Thymus (tissue), 11 donors: Measurements from ENCODE around the gene PGAM5. TPM values are rescaled to one million over a fixed set of nuclear protein-coding genes. Genes with fewer than 3 reads are reported as not detected.

Experiments used
- DNase-seq, 9 donors: peaks; one replicate each; pipeline ENCODE4 v3.0.0-alpha.2; 2013; ENCODE audit warnings: low spot score in 9 of 9, low read depth in 6 of 9, missing footprints in 1 of 9
- H3K27ac ChIP-seq, 2 donors: one replicate each; pipeline ENCODE4 v1.5.1; 2013; ENCODE audit warnings: control low read depth in 1 of 2, low read depth in 1 of 2, low read length in 1 of 2, mild to moderate bottlenecking in 1 of 2, moderate library complexity in 1 of 2
- H3K27me3 ChIP-seq, 2 donors: one replicate each; pipeline ENCODE4 v1.5.1; 2013; ENCODE audit warnings: low read length in 1 of 2; ENCODE audit not compliant: control insufficient read depth in 2 of 2, insufficient read depth in 1 of 2
- H3K36me3 ChIP-seq, 2 donors: one replicate each; pipeline ENCODE4 v1.5.1; 2013; ENCODE audit warnings: low read length in 1 of 2, mild to moderate bottlenecking in 1 of 2, moderate library complexity in 1 of 2; ENCODE audit not compliant: control insufficient read depth in 2 of 2, insufficient read depth in 2 of 2
- H3K4me1 ChIP-seq, 2 donors: one replicate each; pipeline ENCODE4 v1.5.1; 2013; ENCODE audit warnings: low read length in 2 of 2; ENCODE audit not compliant: control insufficient read depth in 2 of 2, insufficient read depth in 2 of 2
- H3K4me3 ChIP-seq, 2 donors: one replicate each; pipeline ENCODE4 v1.5.1; 2013; ENCODE audit warnings: low read length in 2 of 2, control low read depth in 1 of 2, mild to moderate bottlenecking in 1 of 2
- H3K9me3 ChIP-seq, 2 donors: one replicate each; pipeline ENCODE4 v1.5.1; 2013; ENCODE audit warnings: low read length in 1 of 2, mild to moderate bottlenecking in 1 of 2; ENCODE audit not compliant: control insufficient read depth in 2 of 2, insufficient read depth in 1 of 2
- WGBS: extraction: QIAGEN DNeasy Blood & Tissue Kit; methylation state at CpG from one replicate; pipeline ENCODE4 v1.1.7; 2013; 5-methylcytosine and 5-hydroxymethylcytosine counted together
- polyA plus RNA-seq: library from polyadenylated mRNA; stranded (reverse); fragments of 200-250 nt; gene quantifications from one replicate; pipeline ENCODE4 v1.2.3, GENCODE V29; 2013
- total RNA-seq: library from RNA; stranded (reverse); fragments of 120-200 nt; gene quantifications from one replicate; pipeline ENCODE4 v1.2.4, GENCODE V29; 2013
- donor health status: healthy.

PGAM5 gene
- total and polyA plus RNA-seq, 2 donors, result 17.4 to 31.6 TPM

DNA sequence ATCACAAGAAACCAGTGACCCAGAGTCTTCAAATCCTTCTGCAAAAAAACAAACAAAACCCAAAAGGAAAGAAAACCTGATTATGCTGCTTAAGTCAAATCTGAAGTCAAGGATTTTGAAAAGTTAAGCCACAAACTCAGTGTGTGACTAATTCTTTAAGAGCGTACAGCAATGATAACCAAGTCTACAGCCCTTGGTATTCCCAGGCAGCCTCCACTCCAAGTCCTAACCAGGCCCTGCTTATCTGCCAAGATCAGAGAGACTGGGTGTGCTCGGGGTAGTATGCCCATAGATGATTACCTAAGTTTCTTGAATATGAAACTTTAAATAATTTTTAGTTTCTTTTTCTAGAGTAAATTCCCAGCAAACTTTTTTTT, 13.1 kb downstream of the PGAM5 start:
- Histone ChIP-seq H3K9me3 (no peaks in the 10 kb centered on the region), H3K36me3 (peaks cover 79 to 84% of the 10 kb centered on the region in 2 donors), H3K4me1 (no peaks in the 10 kb centered on the region), H3K4me3 (no peak overlapping the region), H3K27me3 (no peaks in the 10 kb centered on the region), H3K27ac (no peak overlapping the region)
- WGBS, result 98% methylated on average over 2 of the region's 2 CpGs
- DNase-seq, result no peak

- H3K27ac ChIP-seq, result no peak overlapping the region
- H3K4me1 ChIP-seq, result no peaks in the 10 kb centered on the region
- DNase-seq, result no peak
- H3K27me3 ChIP-seq, result no peaks in the 10 kb centered on the region
- H3K36me3 ChIP-seq, result peaks cover 76 to 79% of the 10 kb centered on the region in 2 donors
- WGBS, result 95% methylated on average over 30 of the region's 30 CpGs
- no peak overlapping the region for H3K4me3 ChIP-seq
- peaks cover 0 to 1% of the 10 kb centered on the region in 2 donors for H3K9me3 ChIP-seq
Observed at GRCh38 chr12:132724506-132725241, 14.0 kb downstream of the PGAM5 start.

DNA sequence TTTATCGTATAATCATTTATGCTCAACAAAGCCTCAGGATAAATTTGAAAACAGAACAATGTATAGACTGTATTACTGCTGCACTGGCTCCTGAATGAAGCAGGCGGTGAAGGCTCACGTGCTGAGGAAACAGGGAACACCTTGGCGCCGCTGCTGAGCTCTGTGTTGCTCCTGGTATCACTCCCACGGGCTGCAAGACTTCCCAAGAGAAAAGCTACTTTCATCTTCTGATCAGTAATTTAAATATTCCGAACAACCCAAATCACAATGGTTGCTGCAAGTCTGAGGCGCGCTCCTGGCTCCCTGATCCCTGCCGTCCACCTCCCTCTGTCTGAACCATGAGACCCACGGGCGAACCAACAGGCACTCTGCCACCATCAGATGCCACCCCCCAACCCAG, 15.7 kb downstream of the PGAM5 start:
- Histone ChIP-seq H3K27me3 (no peaks in the 10 kb centered on the region), H3K27ac (no peak overlapping the region), H3K36me3 (peaks cover 78 to 83% of the 10 kb centered on the region in 2 donors), H3K9me3 (peaks cover 4 to 7% of the 10 kb centered on the region in 2 donors), H3K4me3 (no peak overlapping the region), H3K4me1 (no peaks in the 10 kb centered on the region)
- WGBS, result 98% methylated on average over 12 of the region's 12 CpGs
- no peak for DNase-seq

DNA sequence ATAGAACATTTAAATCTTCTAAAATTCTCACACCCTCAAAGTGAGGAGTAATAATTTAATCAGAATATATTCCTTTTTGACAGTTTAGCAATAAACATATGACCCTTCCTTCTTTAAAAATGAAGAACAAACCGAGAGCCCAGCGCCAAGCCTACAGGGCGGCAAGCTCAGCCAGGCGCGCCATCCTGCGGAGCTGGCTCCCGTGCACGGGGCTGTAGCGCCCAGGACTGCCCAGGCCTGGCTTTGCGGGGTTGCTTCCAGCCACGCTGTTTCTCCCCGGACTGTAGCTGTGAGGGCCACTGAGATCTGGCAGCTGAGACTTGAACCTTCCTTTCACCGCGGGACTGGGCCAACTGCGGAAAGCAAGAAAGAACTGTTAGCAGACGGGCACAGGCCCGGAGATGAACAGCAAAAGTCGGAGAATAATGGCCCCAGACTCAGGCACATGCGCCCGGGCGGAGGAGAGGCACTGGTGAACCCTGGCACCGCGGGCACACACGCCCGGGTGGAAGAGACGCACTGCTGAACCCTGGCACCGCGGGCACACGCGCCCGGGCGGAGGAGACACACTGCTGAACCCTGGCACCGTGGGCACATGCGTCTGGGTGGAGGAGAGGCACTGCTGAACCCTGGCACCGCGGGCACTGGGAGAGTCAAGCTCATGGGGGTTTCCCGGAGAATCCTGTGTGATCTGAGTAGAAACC, 16.6 kb downstream of the PGAM5 start:
- Histone ChIP-seq H3K4me1 (no peaks in the 10 kb centered on the region), H3K27ac (no peak overlapping the region), H3K36me3 (peaks cover 83 to 85% of the 10 kb centered on the region in 2 donors), H3K4me3 (no peak overlapping the region), H3K27me3 (no peaks in the 10 kb centered on the region), H3K9me3 (peaks cover 4 to 12% of the 10 kb centered on the region in 2 donors)
- WGBS, result 96% methylated on average over 37 of the region's 37 CpGs
- DNase-seq, result no peak

GRCh38 chr12:132728502-132728901, 17.9 kb downstream of the PGAM5 start:
- no peak for DNase-seq
- 99% methylated on average over 7 of the region's 7 CpGs for WGBS
- Histone ChIP-seq H3K36me3 (peaks cover 88 to 90% of the 10 kb centered on the region in 2 donors), H3K27me3 (no peaks in the 10 kb centered on the region), H3K9me3 (peaks cover 4 to 12% of the 10 kb centered on the region in 2 donors), H3K4me3 (no peak overlapping the region), H3K4me1 (no peaks in the 10 kb centered on the region), H3K27ac (no peak overlapping the region)

DNA sequence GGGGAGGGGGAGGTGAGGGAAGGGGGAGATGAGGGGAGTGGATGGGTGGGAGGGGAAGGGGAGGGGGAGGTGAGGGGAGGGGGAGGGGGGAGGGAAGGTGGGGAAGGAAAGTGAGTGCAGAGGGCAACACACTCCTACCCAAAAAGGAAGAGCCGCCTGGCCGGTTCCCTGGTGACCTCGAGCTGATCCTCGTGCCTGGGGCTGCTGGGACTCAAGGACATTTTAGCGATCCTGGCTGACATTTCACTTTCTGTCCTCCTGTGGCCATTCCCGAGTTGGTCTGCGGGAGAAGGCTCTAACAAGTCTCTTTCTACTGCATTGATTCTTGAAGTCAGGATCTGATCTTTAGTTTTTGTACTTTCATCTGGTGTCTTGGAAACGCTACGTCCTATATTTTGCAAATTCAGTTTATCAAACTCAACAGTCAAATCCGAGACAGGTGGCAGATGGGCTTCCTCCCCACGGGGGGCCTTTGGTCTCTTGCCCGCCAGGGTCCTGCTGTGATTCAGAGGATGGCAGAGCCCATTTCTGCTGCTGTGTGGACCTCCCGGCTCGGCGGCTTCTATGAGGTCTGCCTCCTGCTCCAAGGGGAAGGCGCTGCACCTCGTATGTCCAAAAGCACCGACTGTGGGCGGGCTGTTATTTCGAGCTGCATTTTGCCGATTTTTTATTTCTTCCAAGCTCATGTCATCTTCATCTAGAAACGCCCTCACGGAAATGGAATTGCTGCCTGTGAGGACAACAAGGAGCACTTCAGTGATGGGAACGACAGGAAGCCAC, 19.1 kb downstream of the PGAM5 start:
- H3K4me3 ChIP-seq, result no peak overlapping the region
- no peak overlapping the region for H3K27ac ChIP-seq
- no peaks in the 10 kb centered on the region for H3K4me1 ChIP-seq
- 94% methylated on average over 24 of the region's 24 CpGs for WGBS
- H3K36me3 ChIP-seq, result peaks cover 90% of the 10 kb centered on the region in 2 donors
- H3K9me3 ChIP-seq, result peaks cover 4 to 12% of the 10 kb centered on the region in 2 donors
- no peaks in the 10 kb centered on the region for H3K27me3 ChIP-seq
- no peak for DNase-seq

DNA sequence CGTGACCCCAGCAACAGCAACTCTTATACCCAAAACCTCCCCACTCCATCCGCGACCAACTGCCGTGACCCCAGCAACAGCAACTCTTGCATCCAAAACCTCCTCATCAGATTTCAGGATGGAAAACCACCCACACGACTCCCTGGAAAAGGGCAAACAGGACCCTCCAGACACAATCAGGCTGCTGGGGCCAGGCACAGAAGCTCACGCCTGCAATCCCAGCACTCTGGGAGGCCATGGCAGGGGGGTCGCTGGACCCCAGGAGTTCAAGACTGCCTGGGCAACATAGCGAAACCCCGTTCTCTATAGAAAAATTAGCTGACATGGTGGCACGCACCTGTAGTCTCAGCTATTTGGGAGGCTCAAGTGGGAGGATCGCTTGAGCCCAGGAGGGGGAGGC, 19.7 kb downstream of the PGAM5 start:
- Histone ChIP-seq H3K9me3 (peaks cover 4 to 12% of the 10 kb centered on the region in 2 donors), H3K36me3 (peaks cover 90% of the 10 kb centered on the region in 2 donors), H3K4me3 (no peak overlapping the region), H3K4me1 (no peaks in the 10 kb centered on the region), H3K27ac (no peak overlapping the region), H3K27me3 (no peaks in the 10 kb centered on the region)
- no peak for DNase-seq
- 98% methylated on average over 11 of the region's 11 CpGs for WGBS

DNA sequence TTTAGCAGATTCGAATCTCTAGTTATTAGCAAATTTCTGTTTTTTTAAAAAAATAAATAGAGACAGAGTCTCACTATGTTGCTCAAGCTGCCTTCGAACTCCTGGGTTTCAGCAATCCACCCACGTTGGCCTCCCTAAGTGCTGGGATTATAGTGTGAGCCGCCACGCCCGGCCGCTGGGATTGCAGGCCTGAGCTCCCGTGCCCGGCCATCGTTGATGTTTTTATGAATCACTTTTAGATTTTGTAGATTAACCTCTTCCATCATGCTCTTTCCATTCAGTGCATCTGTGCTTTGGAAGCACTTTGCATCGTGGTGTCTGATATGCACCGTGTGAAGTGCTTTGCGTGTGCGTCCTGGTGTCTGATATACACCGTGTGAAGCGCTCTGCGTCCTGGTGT, 20.9 kb downstream of the PGAM5 start:
- Histone ChIP-seq H3K9me3 (peaks cover 4 to 12% of the 10 kb centered on the region in 2 donors), H3K4me3 (no peak overlapping the region), H3K27me3 (no peaks in the 10 kb centered on the region), H3K36me3 (peaks cover 89 to 94% of the 10 kb centered on the region in 2 donors), H3K27ac (no peak overlapping the region), H3K4me1 (no peaks in the 10 kb centered on the region)
- DNase-seq, result no peak
- 98% methylated on average over 17 of the region's 17 CpGs for WGBS

- no peak for DNase-seq
- Histone ChIP-seq H3K9me3 (peaks cover 4 to 12% of the 10 kb centered on the region in 2 donors), H3K4me3 (no peak overlapping the region), H3K27ac (no peak overlapping the region), H3K36me3 (peaks cover 89 to 90% of the 10 kb centered on the region in 2 donors), H3K27me3 (no peaks in the 10 kb centered on the region), H3K4me1 (no peaks in the 10 kb centered on the region)
- WGBS, result 88% methylated on average over 10 of the region's 10 CpGs
Observed at GRCh38 chr12:132734206-132734605, 23.6 kb downstream of the PGAM5 start.
